Left lung (tissue), 10 donors: Measurements from ENCODE around the gene ACTG1. TPM values are rescaled to one million over a fixed set of nuclear protein-coding genes. Genes with fewer than 3 reads are reported as not detected.

ENCODE experiments used
- ATAC-seq: fragments of 200-7000 bp; cut with Tn5 transposase; one replicate; pipeline ENCODE4 v1.9.1; 2020; ENCODE audit warnings: moderate library complexity
- DNase-seq, 4 donors: peaks; one replicate each; pipeline ENCODE4 v3.0.0-alpha.2; 2013 to 2020
- H3K27ac ChIP-seq, 2 donors: fragments of 200-600 bp; sonication (generic) in 1 of 2; one replicate each; pipeline versions ENCODE4 v1.5.0 to v1.8.0; 2020 to 2021
- H3K27me3 ChIP-seq, 2 donors: fragments of 200-600 bp; sonication (generic) in 1 of 2; one replicate each; pipeline versions ENCODE4 v1.5.0 to v1.8.0; 2020 to 2021
- H3K36me3 ChIP-seq, 2 donors: fragments of 200-600 bp; sonication (generic) in 1 of 2; one replicate each; pipeline versions ENCODE4 v1.5.0 to v1.8.0; 2020 to 2021
- H3K4me1 ChIP-seq, 2 donors: fragments of 200-600 bp; one replicate each; pipeline ENCODE4 v1.8.0; 2021
- H3K4me3 ChIP-seq, 2 donors: fragments of 200-600 bp; sonication (generic) in 1 of 2; one replicate each; pipeline versions ENCODE4 v1.5.0 to v1.8.0; 2020 to 2021; ENCODE audit warnings: mild to moderate bottlenecking in 1 of 2
- H3K9me3 ChIP-seq, 2 donors: fragments of 200-600 bp; sonication (generic) in 1 of 2; one replicate each; pipeline versions ENCODE4 v1.5.0 to v1.8.0; 2020 to 2021
- CTCF ChIP-seq, 2 donors: fragments of 200-600 bp; sonication (generic) in 1 of 2; IDR thresholded peaks; one replicate each; pipeline versions ENCODE4 v1.5.0 to v1.8.0; 2021; ENCODE audit warnings: antibody characterized with exemption in 2 of 2
- intact Hi-C, 2 donors: fragments of 100-400 bp; cut with DNase I; formaldehyde crosslinking; loops; one replicate each; pipeline versions ENCODE4 v1.11.2 to v1.14.2; 2022
- polyA plus RNA-seq, 6 donors: library from polyadenylated mRNA; unstranded; fragments of 120-200 nt; gene quantifications; one replicate each; pipeline ENCODE4 v1.2.1, GENCODE V29; 2013; ENCODE audit not compliant: insufficient read length in 6 of 6
- total RNA-seq, 2 donors: library from RNA; stranded (reverse); fragmentation: NEBNext Ultra II Directional; extraction: Animal tissue kit (Norgen Biotek cat#: 25700); gene quantifications; one replicate each; pipeline ENCODE4 v1.2.1, GENCODE V29; 2021
- donor health status: DM: no; HTN: yes; CAD: no.
- donor health status: DM: no; HTN: no; CAD: no.

Gene ACTG1
- total and polyA plus RNA-seq, 8 donors = 2,385 to 3,414 (median 2,872) TPM

- intact Hi-C loops = loop anchor here in 1 of 2 donors (5.0 kb wide), 1 partner anchor 118 kb away; the partner anchor contains the start of gene BAHCC1
- H3K4me3 ChIP-seq = peak overlapping the region; percentile 82 to 91
- no peak for TF ChIP-seq CTCF (IDR thresholded peaks at IDR 0.05)
- H3K27ac ChIP-seq = peak overlapping the region; percentile 99 to 100
- DNase-seq (peak; percentile 51 to 96 (median 84)), ATAC-seq (peak; percentile 40)
- peaks cover 0 to 11% of the 10 kb centered on the region in 2 donors for H3K27me3 ChIP-seq
- H3K36me3 ChIP-seq = peaks cover 0 to 24% of the 10 kb centered on the region in 2 donors
- no peaks in the 10 kb centered on the region for H3K9me3 ChIP-seq
- H3K4me1 ChIP-seq = peaks cover 15 to 55% of the 10 kb centered on the region in 2 donors
Observed at GRCh38 chr17:81514739-81515529, 2.3 kb upstream of the ACTG1 start.

- intact Hi-C loops = loop anchor here in 1 of 2 donors (5.0 kb wide), 1 partner anchor 117 kb away; the partner anchor contains the start of gene BAHCC1
- Histone ChIP-seq H3K27ac (peak overlapping the region; percentile 99 to 100), H3K36me3 (peaks cover 0 to 29% of the 10 kb centered on the region in 2 donors), H3K4me1 (peaks cover 18 to 55% of the 10 kb centered on the region in 2 donors), H3K9me3 (no peaks in the 10 kb centered on the region), H3K27me3 (peaks cover 0 to 6% of the 10 kb centered on the region in 2 donors), H3K4me3 (peak overlapping the region; percentile 82 to 91)
- ATAC-seq (no peak), DNase-seq (no peak)
- no peak for TF ChIP-seq CTCF (IDR thresholded peaks at IDR 0.05)
Observed at GRCh38 chr17:81514489-81514738, 1.8 kb upstream of the ACTG1 start.

GRCh38 chr17:81513753-81514488 lies 1.3 kb upstream of the ACTG1 start:
- no peak for TF ChIP-seq CTCF (IDR thresholded peaks at IDR 0.05)
- intact Hi-C loops = loop anchor here in 1 of 2 donors (5.0 kb wide), 1 partner anchor 117 kb away; the partner anchor contains the start of gene BAHCC1
- ATAC-seq (peak; percentile 12), DNase-seq (peak; percentile 62 to 92 (median 70))
- H3K36me3 ChIP-seq = peaks cover 0 to 34% of the 10 kb centered on the region in 2 donors
- H3K27me3 ChIP-seq = peaks cover 0 to 1% of the 10 kb centered on the region in 2 donors
- peak overlapping the region; percentile 99 to 100 for H3K27ac ChIP-seq
- peak overlapping the region; percentile 82 to 91 for H3K4me3 ChIP-seq
- H3K9me3 ChIP-seq = no peaks in the 10 kb centered on the region
- H3K4me1 ChIP-seq = peaks cover 23 to 55% of the 10 kb centered on the region in 2 donors

GRCh38 chr17:81513372-81513752 lies 763 bp upstream of the ACTG1 start:
- DNase-seq = peak; percentile 63 to 89 (median 70)
- no peaks in the 10 kb centered on the region for H3K9me3 ChIP-seq
- H3K27ac ChIP-seq = peak overlapping the region; percentile 99 to 100
- intact Hi-C loops = loop anchor here in 1 of 2 donors (5.0 kb wide), 1 partner anchor 116 kb away; the partner anchor contains the start of gene BAHCC1
- TF ChIP-seq CTCF (IDR thresholded peaks at IDR 0.05) = no peak
- H3K27me3 ChIP-seq = no peaks in the 10 kb centered on the region
- H3K4me1 ChIP-seq = peaks cover 19 to 55% of the 10 kb centered on the region in 2 donors
- peak overlapping the region; percentile 82 to 91 for H3K4me3 ChIP-seq
- peak; percentile 34 for ATAC-seq
- H3K36me3 ChIP-seq = peaks cover 0 to 40% of the 10 kb centered on the region in 2 donors
